CD4-positive, alpha-beta T cell treated with Interleukin-10 for 1 hour (primary cell): Measurements from ENCODE around the gene POLR1D.

ENCODE experiments used
- DNase-seq: peaks from one replicate; pipeline ENCODE4 v3.0.0-alpha.2; 2020

The POLR1D gene

DNA sequence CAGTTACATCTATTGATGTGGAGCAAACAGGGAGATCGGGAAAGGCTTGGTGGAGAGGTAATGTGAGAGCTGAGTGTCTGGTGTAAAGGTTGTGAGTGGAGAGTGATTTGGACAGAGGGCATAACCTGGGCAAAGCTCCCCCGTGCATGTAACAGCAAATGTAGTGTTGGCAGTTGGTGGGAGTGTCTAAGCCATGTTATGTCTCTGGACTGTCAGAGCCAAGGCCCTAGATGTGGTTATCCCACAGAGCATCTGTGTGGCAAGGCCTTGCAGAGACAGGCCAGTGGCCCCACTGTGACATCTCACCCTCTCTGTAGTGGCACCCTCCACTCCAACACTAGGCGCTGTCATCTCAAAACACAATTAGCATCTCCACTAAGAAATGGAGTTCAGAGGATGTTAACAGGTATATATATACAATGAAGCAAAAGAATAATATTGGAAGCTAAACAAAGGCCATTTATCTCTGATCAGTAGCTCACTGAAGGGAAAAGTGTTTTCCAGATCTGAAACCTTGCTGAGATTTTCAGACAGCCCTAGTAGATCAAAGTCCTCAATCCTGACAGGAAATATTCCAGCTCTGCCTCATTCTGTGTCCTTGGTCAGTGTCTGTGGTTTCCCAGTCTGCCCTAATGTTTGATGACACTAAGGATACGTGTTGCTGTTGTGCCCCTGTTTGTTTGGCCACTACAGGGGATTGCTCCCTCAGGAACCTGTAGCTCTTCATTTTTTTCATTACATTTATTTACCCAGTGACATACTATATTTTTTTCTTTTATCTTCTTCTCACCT, 20.2 kb downstream of the POLR1D start:
- no peak for DNase-seq

DNA sequence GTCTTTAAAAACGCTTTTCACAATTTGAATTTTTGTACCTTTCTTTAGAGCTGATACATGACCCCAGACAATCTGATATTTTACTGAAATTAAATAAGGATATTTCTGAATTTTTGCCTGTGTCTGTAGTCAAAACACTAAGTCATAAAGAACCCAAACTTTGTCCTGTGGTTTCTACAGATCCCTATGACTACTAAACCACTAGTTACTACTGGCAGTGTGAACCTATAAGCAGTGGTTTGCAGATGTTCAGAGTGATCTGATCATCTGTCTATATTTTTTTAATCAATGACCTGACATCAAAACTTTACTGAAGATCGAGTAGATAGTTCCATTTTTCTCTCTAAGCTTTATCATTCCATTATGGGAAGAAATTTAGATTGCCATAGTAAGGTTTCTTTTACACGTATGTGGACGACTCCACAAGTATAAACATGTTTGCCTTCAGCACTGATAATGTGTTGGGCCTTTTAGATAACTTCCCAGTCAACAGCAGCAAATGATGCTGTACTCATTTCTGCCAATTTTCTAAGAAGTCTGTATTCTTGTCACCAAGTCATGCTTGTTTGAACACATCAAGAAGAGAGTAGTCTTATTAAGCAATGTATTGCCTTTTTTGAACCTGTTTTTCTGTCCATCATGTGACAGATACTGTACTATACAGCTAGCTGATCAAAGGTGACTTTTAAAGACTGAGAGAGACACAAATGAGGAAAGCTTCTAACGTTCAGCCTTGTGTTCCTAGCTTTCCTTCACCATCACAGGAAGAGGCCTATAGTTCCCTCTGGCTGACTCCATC, 21.8 kb downstream of the POLR1D start:
- no peak for DNase-seq

DNA sequence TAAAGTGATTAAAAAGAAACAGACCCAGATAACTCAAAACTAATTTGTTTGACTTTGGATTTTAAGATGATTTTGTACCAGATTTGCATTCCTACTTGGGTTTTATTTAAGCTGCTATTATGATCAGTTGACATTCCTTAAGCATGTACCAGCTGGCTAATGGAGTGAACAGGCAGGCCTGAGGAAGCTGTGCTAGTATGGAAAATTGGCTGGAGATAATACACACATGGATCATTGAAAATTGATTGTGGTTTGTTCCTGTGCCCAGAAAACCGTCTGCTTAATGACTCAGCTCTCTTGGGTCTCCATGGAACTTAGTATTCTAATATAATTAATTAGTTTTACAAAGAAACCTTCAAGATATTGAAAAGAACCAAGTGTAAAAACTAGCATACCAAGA, 22.6 kb downstream of the POLR1D start:
- no peak for DNase-seq

DNA sequence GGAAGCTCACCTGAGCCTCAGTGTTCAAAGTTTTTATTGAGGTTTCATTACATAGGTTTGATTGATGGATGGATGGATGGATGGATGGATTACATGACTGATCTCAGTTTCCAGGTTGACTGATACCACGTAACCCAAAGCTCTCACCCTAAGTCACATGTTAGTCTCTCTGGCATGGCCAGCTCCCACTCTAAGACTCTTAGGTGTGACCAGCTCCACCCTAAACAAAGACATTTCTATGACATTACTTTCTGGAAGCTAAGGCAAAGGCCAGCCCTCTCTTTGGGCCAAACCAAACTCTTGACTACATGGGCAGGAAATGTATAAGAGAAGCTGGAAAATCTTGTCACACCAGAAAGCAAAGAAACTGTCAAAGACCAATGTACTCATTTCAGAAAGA, 28.6 kb downstream of the POLR1D start:
- no peak for DNase-seq

DNA sequence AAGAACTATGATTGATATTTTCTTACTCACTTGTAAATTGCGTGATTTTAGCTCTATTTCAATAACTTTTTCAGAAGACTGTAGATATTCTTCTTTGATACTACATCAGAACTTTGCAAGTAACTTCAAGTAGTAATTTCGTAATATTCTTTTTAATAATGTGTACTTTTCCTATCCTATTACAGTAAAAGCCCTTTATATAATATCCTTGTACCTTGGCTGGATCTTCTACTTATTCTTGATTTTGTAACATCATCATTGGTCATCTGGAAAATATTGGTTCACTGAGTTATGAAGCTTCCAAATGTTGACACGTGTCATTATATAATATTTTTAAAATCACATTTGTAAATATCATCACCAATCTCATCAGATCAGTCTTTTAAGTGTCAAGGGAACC, 32.4 kb downstream of the POLR1D start:
- DNase-seq, result no peak

DNA sequence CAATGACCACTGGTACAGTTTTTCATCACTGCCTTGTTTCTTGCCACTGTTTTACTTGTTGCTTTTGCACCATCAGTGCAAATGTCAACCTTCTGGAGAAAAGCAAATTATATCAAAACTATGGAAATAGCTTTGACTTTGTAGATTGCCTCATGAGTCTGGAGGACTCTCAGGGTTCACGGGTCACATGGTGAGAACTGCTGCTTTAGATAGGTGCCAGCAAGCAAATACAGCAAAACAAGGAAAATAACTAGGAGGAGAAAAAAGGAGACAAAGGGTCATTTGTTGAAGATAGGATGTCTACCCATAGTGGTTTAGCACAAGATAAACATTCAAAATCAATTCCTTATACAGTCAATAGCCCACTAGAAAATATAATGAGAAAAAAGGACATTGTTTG, 33.1 kb downstream of the POLR1D start:
- no peak for DNase-seq

DNA sequence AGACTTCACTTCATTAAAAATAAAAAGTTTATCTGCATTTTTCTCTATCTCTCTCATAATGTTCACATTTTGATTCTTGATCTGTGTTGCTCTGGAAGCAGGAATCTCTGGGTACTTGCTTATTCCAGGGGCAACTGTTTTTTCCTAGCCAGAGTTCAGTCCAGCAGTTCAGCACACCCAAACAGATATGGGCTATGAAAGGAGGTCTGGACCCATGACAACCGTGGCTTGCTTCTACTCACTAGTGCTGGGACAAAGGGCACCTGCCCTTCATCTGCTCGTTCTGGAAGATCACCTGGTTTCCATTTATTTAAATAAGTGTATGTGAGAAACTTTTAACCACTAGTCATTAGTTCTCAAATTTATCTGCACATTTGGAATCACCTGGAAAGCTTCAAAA, 36.0 kb downstream of the POLR1D start:
- no peak for DNase-seq

DNA sequence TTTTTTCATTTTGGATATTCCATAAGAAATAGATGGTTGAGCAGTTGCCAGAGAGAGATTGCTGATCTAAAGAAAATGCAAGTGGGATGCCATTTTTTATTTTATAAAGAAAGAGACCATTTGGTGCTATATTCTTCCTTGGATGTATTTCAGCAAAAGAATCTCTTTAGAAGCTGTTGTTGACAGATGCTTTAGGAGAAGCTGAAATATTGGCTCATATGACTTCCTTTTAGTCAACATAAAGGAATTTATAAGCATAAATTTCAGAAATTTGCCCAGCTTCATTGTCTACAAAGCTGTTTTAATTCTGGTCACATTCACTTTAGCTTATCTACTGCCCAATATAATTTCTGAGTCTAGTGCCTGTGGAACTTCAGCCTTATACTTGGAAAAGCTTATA, 36.9 kb downstream of the POLR1D start:
- no peak for DNase-seq

DNA sequence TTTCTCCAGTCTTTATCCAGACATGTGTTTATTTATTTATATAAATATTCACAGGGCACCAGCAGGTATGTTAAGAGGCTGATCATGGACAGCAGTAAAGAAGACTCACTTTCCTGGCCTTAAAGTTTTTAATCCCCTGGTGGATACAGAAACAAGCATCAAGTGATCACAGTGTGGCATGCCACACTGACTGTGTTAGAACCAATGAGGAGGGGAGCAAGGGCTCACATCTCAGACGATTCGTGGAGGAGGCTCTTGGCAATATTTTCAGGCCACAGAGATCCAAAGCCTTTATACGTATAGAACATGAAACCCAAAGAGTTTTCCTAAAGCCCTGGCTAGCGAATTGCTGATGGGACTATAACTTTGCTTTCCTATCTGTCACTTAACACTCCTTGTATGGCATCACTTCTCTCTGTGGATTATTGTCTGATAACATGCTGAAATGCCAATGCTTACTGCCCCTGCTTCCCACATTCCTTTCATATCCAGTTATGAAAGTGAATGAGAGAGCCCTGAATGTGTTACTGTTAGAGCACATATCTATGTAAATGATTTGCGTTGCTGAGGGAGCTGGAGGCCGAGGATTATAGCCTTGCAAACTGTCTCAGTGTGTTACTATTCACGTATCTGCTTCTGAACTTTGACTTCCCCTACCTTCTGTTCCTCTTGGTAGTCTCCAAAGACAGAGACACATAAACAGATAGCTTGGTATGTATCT, 37.6 kb downstream of the POLR1D start:
- DNase-seq, result no peak

DNA sequence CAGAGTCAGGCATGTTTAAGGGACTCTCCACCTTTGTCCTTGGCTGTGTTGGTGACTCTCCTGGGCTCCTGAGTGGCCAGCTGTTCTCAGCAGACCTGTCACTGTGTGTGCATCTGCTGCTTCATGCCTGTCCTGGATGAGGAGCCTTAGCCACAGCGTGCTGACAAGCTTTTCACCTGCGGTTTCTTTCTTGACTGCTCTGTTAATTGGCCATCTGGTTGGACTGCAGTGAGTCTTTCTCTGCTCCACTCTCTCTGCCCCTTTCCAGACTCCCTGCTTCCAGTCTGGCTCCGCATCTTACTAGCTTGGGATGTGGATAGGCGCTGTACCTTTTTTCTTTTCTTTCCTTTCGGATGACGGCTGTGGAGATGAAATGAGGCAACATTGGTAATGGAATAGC, 38.8 kb downstream of the POLR1D start:
- DNase-seq, result no peak

DNA sequence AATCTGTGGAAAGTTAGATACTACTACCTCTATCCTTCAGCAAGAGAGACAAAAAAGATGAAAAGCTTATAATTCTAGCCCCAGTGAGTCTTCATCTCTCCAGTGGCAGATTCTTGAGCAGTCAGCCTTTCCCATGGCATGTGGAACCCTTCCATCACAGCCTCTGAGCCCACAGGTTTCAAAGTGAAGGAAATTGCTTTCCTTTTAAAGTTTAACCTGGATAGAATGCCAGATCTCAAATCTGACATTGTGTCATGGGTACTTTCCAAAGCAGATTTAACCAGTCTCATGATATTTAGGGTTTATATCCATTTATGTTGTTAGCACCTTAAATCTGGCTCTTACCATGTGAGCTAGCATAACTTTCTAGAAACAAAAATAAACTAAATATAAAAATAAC, 39.3 kb downstream of the POLR1D start:
- DNase-seq, result no peak

DNA sequence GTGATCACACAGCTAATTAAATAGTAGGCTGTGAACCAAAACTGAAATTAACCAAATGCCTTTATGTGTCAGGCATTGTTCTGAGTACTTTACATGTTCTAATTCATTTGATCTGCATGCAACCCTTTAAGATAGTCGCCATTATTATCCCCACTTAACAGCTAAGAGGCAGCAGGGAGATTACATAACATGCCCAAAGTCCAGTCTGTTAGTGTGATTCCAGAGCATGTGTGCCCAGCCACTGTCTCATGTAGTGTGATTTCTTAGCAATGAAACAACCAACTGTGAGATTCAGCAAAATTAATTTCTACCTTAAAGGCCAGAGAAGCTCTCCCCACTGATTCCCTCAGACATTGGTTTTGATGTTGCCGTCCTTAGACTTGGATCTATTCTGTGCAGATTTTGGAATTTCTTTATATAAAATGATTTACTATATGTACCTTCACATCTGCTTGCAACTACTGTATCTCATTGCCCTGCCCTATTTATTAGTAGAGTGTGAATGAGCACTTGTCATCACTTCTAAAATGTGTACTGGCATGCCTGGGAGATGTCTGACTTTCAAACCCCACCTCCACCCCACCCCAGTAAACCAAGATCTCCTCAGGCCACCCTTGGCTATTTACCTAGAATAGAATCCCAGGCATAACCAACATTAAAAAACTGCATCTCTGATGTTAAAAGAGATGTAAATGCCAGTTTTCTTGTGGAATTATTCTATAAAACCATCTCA, 41.2 kb downstream of the POLR1D start:
- DNase-seq, result no peak

DNA sequence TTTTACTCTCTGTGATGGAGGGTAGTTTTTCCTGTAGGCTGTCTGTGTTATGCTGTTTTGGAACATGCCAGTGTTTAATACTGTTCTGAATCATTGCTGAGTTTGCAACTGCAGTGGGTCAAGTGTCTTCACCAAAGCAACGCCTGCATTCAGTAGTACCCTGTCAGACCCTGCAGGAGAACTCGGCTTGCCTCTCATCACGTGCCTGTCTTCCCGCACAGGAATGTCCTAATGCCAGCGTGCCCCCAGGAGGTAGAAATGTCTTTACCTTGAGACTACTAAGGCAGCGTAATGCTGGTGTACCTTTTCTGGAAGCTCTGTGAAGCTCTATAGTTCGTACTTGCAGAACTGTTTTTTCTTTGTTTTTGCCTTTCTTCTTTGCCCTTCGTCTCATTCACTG, 42.3 kb downstream of the POLR1D start:
- no peak for DNase-seq

DNA sequence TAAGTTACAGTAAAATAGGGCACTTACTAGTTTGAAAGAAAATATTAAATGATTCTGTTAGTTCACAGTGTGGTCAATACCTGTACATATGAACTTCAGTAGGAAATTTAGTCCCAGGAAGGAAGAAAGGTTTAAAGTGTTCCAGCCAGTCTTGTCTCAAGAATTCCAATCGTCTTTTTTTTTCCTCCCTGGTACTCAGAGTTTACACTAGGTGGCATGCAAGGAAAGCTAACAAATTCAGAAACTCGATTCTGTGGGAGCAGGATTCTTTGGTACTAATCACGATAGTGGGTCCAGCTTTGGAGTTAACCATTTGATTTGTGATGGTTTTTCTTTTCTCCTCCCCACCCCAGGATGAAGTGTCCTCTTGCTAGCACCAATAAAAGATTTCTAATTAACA, 43.6 kb downstream of the POLR1D start:
- no peak for DNase-seq

DNA sequence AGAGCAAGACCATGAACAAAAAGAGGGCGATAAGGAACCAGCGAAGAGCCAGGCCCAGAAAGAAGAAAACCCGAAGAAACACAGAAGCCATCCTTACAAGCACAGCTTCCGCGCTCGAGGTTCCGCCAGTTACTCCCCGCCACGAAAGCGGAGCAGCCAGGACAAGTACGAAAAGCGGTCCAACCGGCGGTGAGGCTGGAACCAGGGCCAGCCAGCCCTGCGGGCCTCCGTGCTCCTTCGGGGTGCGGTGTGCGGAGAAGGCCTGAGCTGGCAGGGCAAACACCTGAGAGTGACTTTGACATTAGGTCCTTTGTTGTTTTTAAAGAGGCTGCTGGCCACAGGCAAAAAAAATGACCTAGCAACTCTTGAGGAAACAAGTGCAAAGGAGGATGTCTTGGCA, 44.1 kb downstream of the POLR1D start:
- DNase-seq, result no peak

DNA sequence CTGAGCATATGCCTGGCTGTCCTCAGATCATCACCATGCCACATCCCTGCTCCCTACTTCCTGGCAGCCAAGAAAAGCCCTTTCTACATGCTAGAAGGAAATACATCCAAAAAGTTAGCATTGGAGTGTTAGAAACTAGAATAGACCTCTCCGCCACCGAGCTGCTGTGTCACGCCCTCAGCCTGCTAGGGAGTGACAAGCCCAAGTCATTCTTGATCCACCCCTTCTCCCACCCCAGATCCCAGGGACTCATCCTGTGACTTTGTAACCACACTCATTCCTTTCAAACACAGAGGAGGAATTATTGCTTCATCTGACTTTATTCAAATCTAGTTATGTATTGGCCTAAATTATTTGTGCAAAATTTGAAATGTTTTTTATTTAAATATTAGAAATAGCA, 45.3 kb downstream of the POLR1D start:
- DNase-seq, result no peak

DNA sequence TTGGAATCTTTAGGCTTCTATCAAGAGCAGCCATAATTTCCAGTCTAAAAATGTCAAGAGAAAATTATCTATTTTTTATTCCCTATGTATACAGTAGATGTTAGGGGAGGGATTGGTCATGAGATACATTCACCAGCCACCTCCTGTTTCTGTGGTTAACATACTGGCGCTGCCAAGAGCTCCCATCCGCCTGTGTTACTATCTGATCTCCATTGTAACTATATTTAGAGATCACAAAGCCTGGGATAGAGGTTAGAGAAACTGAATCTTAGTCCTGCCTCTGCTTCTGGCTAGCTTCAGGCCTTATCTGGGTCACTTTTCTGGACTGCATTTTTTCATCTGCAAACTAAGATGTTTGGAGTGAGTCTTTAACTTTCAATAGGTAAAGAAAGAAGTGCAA, 46.3 kb downstream of the POLR1D start:
- DNase-seq, result no peak

DNA sequence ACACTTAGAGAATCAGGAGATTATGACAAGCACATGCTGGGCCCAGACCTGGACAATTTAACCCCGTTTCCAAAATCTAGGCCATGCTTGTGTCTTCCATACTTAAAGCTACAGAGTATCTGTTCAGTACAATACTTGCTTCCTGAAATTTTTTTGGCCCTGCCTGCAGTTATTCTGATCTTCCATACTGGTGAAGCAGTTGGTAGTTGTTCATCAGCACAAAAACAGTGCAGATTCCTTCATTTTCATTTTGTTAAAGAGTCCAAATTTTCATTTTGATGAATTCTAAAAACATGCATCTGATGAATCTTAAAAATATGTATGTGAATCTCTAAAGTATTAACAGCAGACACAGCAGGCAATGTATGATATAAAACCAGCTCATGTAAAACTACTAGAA, 49.2 kb downstream of the POLR1D start:
- no peak for DNase-seq

DNA sequence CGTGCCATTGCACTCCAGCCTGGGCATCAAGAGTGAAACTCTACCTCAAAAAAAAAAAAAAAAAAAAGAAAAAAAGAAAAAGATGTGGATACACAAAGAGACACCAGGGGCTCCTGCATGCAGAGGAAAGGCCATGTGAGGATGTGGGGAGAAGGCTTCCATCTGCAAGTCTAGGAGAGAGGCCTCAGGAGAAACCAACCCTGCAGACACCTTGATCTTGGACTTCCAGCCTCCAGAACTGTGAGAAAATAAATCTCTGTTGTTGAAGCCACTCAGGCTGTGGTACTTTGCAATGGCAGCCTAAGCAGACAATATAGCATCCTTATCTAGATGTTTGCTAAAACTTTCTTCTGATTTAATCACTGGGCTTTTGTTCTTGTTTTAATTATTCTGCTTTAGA, 50.3 kb downstream of the POLR1D start:
- DNase-seq, result no peak
